ENCODE measurements around the gene LRMDA. TPM values are rescaled to one million over a fixed set of nuclear protein-coding genes. Genes with fewer than 3 reads are reported as not detected.

LRMDA gene
- total RNA-seq, 1 experiment from 2014 or later, result 4.8 TPM

DNA sequence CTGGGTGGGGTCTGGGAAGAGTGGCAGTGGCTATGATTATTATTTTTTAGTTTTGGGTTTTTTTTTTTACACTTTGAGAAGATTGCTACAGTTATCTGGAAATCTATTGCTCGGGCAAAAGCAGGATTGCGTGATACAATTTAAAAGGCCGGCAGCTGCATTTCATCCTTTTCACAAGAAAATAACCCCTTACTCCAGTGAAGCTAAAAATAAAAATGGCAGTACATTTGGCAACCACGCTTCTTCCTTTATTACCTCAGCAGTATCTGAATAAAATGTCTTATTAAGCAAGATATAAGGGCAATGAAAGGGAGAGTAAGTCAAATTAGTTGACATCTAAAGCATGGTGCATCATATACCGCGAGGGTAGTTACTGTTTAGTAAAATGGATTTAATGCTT is 496.8 kb downstream of the LRMDA start:
- intact Hi-C loops (cut with micrococcal nuclease), result no loop called here
- no peaks in the 10 kb centered on the region for H4K20me1 ChIP-seq (ENCODE audit: insufficient read depth)
- RAD21 ChIA-PET (ENCODE audit: low non-redundant PET in 1 of 2, low total read pairs in 2 of 2, uncharacterized antibody in 2 of 2, unreplicated experiment in 2 of 2), result no interaction called here
- ATAC-seq, result no peak
- H2AFZ ChIP-seq (ENCODE audit: low read depth, low read length, poor library complexity, severe bottlenecking), result no peak overlapping the region
- H3K9me3 ChIP-seq (ENCODE audit: control insufficient read depth in 1 of 2, insufficient read depth in 1 of 2, low read depth in 1 of 2, low read length in 2 of 2), result no peaks in the 10 kb centered on the region
- no peaks in the 10 kb centered on the region for H3K79me2 ChIP-seq (ENCODE audit: insufficient read depth, low read length)
- no peak for DNase-seq (ENCODE audit: low read depth, low spot score)
- no peak overlapping the region for H3K27ac ChIP-seq (ENCODE audit: low read depth, low read length)
- H3K36me3 ChIP-seq (ENCODE audit: control insufficient read depth in 1 of 2, insufficient read depth in 2 of 2, low read length in 2 of 2), result no peaks in the 10 kb centered on the region
- POLR2A ChIA-PET, result no interaction called here
- H3K9me2 ChIP-seq (ENCODE audit: insufficient read depth), result no peaks in the 10 kb centered on the region
- H3K9ac ChIP-seq (ENCODE audit: low read length), result no peak overlapping the region
- H3K27me3 ChIP-seq (ENCODE audit: insufficient read depth, low read length), result peaks cover 22% of the 10 kb centered on the region
- TF ChIP-seq FOSL1 (IDR thresholded peaks at IDR 0.05; ENCODE audit: low read depth) (no peak), ZFX (IDR thresholded peaks at IDR 0.05) (no peak), SP1 (IDR thresholded peaks at IDR 0.05; ENCODE audit: low read depth) (no peak), ELF1 (IDR thresholded peaks at IDR 0.05; ENCODE audit: borderline replicate concordance, low read depth) (no peak), ZNF274 (IDR thresholded peaks at IDR 0.05; ENCODE audit: low read depth, low read length) (no peak), EZH2phosphoT487 (IDR thresholded peaks at IDR 0.05; ENCODE audit: borderline replicate concordance) (no peak)
- H3K4me2 ChIP-seq (ENCODE audit: low read length), result no peak overlapping the region
- H3K4me1 ChIP-seq (ENCODE audit: control insufficient read depth in 1 of 2, insufficient read depth in 2 of 2, low read length in 2 of 2), result no peaks in the 10 kb centered on the region
- CTCF ChIA-PET, result no interaction called here
- BruUV-seq (replicated peaks), result no TSS peak
- no peak overlapping the region for H3K4me3 ChIP-seq (replicated peaks in 1 of 2; ENCODE audit: low read depth in 1 of 2, low read length in 2 of 2)

- Histone ChIP-seq H3K9me3 (ENCODE audit: control insufficient read depth in 1 of 2, insufficient read depth in 1 of 2, low read depth in 1 of 2, low read length in 2 of 2) (no peaks in the 10 kb centered on the region), H3K79me2 (ENCODE audit: insufficient read depth, low read length) (no peaks in the 10 kb centered on the region), H2AFZ (ENCODE audit: low read depth, low read length, poor library complexity, severe bottlenecking) (no peak overlapping the region), H4K20me1 (ENCODE audit: insufficient read depth) (no peaks in the 10 kb centered on the region), H3K4me2 (ENCODE audit: low read length) (no peak overlapping the region), H3K27me3 (ENCODE audit: insufficient read depth, low read length) (peaks cover 34% of the 10 kb centered on the region), H3K9ac (ENCODE audit: low read length) (no peak overlapping the region), H3K36me3 (ENCODE audit: control insufficient read depth in 1 of 2, insufficient read depth in 2 of 2, low read length in 2 of 2) (no peaks in the 10 kb centered on the region), H3K9me2 (ENCODE audit: insufficient read depth) (no peaks in the 10 kb centered on the region), H3K4me3 (replicated peaks in 1 of 2; ENCODE audit: low read depth in 1 of 2, low read length in 2 of 2) (no peak overlapping the region), H3K4me1 (ENCODE audit: control insufficient read depth in 1 of 2, insufficient read depth in 2 of 2, low read length in 2 of 2) (no peaks in the 10 kb centered on the region), H3K27ac (ENCODE audit: low read depth, low read length) (no peak overlapping the region)
- no peak for TF ChIP-seq EGR1 (IDR thresholded peaks at IDR 0.05; ENCODE audit: low read depth)
- no peak for TF ChIP-seq EZH2 (IDR thresholded peaks at IDR 0.05)
- no peak for TF ChIP-seq POLR2AphosphoS5 (IDR thresholded peaks at IDR 0.05; ENCODE audit: low read depth, low read length)
- no peak for TF ChIP-seq ZFX (IDR thresholded peaks at IDR 0.05)
- no peak for TF ChIP-seq SIN3A (IDR thresholded peaks at IDR 0.05; ENCODE audit: low read depth)
- TF ChIP-seq SRF (IDR thresholded peaks at IDR 0.05; ENCODE audit: low read depth), result no peak
- TF ChIP-seq SP1 (IDR thresholded peaks at IDR 0.05; ENCODE audit: low read depth), result no peak
- TF ChIP-seq ZBTB33 (IDR thresholded peaks at IDR 0.05; ENCODE audit: extremely low read depth, insufficient replicate concordance, low read length), result no peak
- TF ChIP-seq RAD21 (IDR thresholded peaks at IDR 0.05; ENCODE audit: low read depth), result no peak
- no peak for TF ChIP-seq JUND (IDR thresholded peaks at IDR 0.05)
- intact Hi-C loops (cut with micrococcal nuclease), result no loop called here
- CTCF ChIA-PET, result no interaction called here
- DNase-seq (ENCODE audit: low read depth, low spot score) (no peak), ATAC-seq (no peak)
- POLR2A ChIA-PET, result no interaction called here
- BruUV-seq (replicated peaks), result no TSS peak
- RAD21 ChIA-PET (ENCODE audit: low non-redundant PET in 1 of 2, low total read pairs in 2 of 2, uncharacterized antibody in 2 of 2, unreplicated experiment in 2 of 2), result no interaction called here
Measured at GRCh38 chr10:75929630-75930161, 498.3 kb downstream of the LRMDA start.

Measured in HCT116 (cell line).